B cell (primary cell): ENCODE measurements around the gene ADAMTS2. TPM values are rescaled to one million over a fixed set of nuclear protein-coding genes. Genes with fewer than 3 reads are reported as not detected.

Experiments used
- ATAC-seq: fragments of 200-7000 bp; cut with Tn5 transposase; one replicate; pipeline ENCODE4 v1.10.0; 2021; ENCODE audit warnings: low read depth, mild to moderate bottlenecking, moderate number of reproducible peaks, moderate library complexity
- CTCF ChIA-PET: fragments of 350-600 bp; sonication (Branson Sonifier 250); formaldehyde crosslinking; loops from one replicate; lab custom pipeline; 2021; ENCODE audit warnings: antibody characterized with exemption, inconsistent platforms; lab: Charles Lee
- POLR2A ChIA-PET: fragments of 350-600 bp; sonication (Branson Sonifier 250); formaldehyde crosslinking; loops from one replicate; lab custom pipeline; 2021; ENCODE audit warnings: antibody characterized with exemption; lab: Charles Lee
- DNase-seq: peaks from one replicate; pipeline ENCODE4 v3.0.0; 2013
- H2AFZ ChIP-seq: 2 replicates; pipeline ENCODE4 v1.6.1; 2012; ENCODE audit warnings: mild to moderate bottlenecking, low read depth, low read length; ENCODE audit not compliant: insufficient read depth, poor library complexity, severe bottlenecking
- H3K27ac ChIP-seq, 2 donors: 1 replicate in 1 of 2; 2 replicates in 1 of 2; pipeline ENCODE4 v1.5.1; 2012 to 2013; ENCODE audit warnings: low read length in 2 of 2, mild to moderate bottlenecking in 2 of 2, moderate library complexity in 1 of 2
- H3K27me3 ChIP-seq, 4 experiments: fragments of 200-600 bp in 1 of 4; sonication (generic) in 1 of 4; replicated peaks in 1 of 4; 1 replicate in 2 of 4; 2 replicates in 2 of 4; pipeline versions ENCODE4 v1.6.1 to v1.7.0; 2013 to 2016; ENCODE audit warnings: low read length in 3 of 4, mild to moderate bottlenecking in 2 of 4, mixed read lengths in 1 of 4, moderate library complexity in 1 of 4; ENCODE audit not compliant: insufficient read depth in 4 of 4, control insufficient read depth in 3 of 4; ENCODE audit errors: control extremely low read depth in 1 of 4
- H3K36me3 ChIP-seq, 2 experiments: replicated peaks in 1 of 2; 1 replicate in 1 of 2; 2 replicates in 1 of 2; pipeline versions ENCODE4 v1.6.1 to v1.7.1; 2013; ENCODE audit warnings: low read length in 1 of 2; ENCODE audit not compliant: insufficient read depth in 2 of 2, control insufficient read depth in 1 of 2; ENCODE audit errors: control extremely low read depth in 1 of 2, extremely low read depth in 1 of 2
- H3K4me1 ChIP-seq, 2 donors: fragments of 200-600 bp in 1 of 2; sonication (generic) in 1 of 2; 1 replicate in 1 of 2; 2 replicates in 1 of 2; pipeline versions ENCODE4 v1.5.1 to v1.6.1; 2013 to 2017; ENCODE audit warnings: low read length in 2 of 2; ENCODE audit not compliant: control insufficient read depth in 2 of 2, insufficient read depth in 2 of 2
- H3K4me2 ChIP-seq: replicated peaks from 2 replicates; pipeline ENCODE3; 2012; ENCODE audit warnings: mild to moderate bottlenecking, low read depth, low read length; ENCODE audit not compliant: poor library complexity, severe bottlenecking
- H3K4me3 ChIP-seq, 5 experiments: fragments of 200-600 bp in 1 of 5; sonication (generic) in 1 of 5; 1 replicate in 3 of 5; 2 replicates in 2 of 5; pipeline versions ENCODE4 v1.5.1 to v1.7.0; 2011 to 2016; ENCODE audit warnings: low read length in 4 of 5, mild to moderate bottlenecking in 4 of 5, low read depth in 2 of 5, control low read depth in 1 of 5, moderate library complexity in 1 of 5; ENCODE audit not compliant: insufficient read depth in 1 of 5; ENCODE audit errors: control extremely low read depth in 1 of 5, extremely low read depth in 1 of 5
- H3K79me2 ChIP-seq: fragments of 200-600 bp; sonication (generic); one replicate; pipeline ENCODE4 v1.6.0; 2016; ENCODE audit warnings: low read length; ENCODE audit not compliant: control insufficient read depth, insufficient read depth
- H3K9ac ChIP-seq: fragments of 200-600 bp; sonication (generic); 2 replicates; pipeline ENCODE4 v1.6.1; 2017; ENCODE audit warnings: mild to moderate bottlenecking, low read length, moderate library complexity
- H3K9me3 ChIP-seq, 3 donors: one replicate each; pipeline versions ENCODE4 v1.6.1 to v1.7.1; 2013; ENCODE audit warnings: low read length in 2 of 3; ENCODE audit not compliant: control insufficient read depth in 2 of 3, insufficient read depth in 1 of 3; ENCODE audit errors: control extremely low read depth in 1 of 3
- H4K20me1 ChIP-seq: 2 replicates; pipeline ENCODE4 v1.6.0; 2012; ENCODE audit warnings: mild to moderate bottlenecking, low read length; ENCODE audit not compliant: insufficient read depth, control insufficient read depth, poor library complexity, severe bottlenecking
- H3K27ac Mint-ChIP-seq: one replicate; pipeline ENCODE4 v1.8.0; 2021; ENCODE audit warnings: mixed read lengths
- H3K27me3 Mint-ChIP-seq: one replicate; pipeline ENCODE4 v1.8.0; 2021; ENCODE audit warnings: mixed read lengths
- H3K4me1 Mint-ChIP-seq: one replicate; pipeline ENCODE4 v1.8.0; 2021; ENCODE audit warnings: mixed read lengths
- H3K4me3 Mint-ChIP-seq: one replicate; pipeline ENCODE4 v1.8.0; 2021; ENCODE audit warnings: mixed read lengths
- H3K9me3 Mint-ChIP-seq: one replicate; pipeline ENCODE4 v1.8.0; 2022; ENCODE audit warnings: mixed read lengths; ENCODE audit not compliant: insufficient read depth
- EZH2 ChIP-seq: IDR thresholded peaks from 2 replicates; pipeline ENCODE4 v1.6.1; 2012; ENCODE audit warnings: borderline replicate concordance, low read depth, mild to moderate bottlenecking, moderate library complexity, low read length; ENCODE audit not compliant: insufficient read depth, poor library complexity, severe bottlenecking
- WGBS: methylation state at CpG from one replicate; pipeline ENCODE4 v1.1.5; 2013; ENCODE audit warnings: missing lambda C conversion rate; ENCODE audit not compliant: insufficient coverage; 5-methylcytosine and 5-hydroxymethylcytosine counted together
- intact Hi-C: fragments of 100-400 bp; cut with micrococcal nuclease; formaldehyde crosslinking; loops from one replicate; pipeline ENCODE4 v1.10.0; 2022
- polyA plus RNA-seq: library from polyadenylated mRNA; depleted of rRNA; stranded (reverse); fragments of >200 nt; gene quantifications from 2 replicates; pipeline ENCODE4 v1.2.3, GENCODE V29; 2012
- total RNA-seq, 2 donors: library from RNA; stranded (reverse); fragments of 120-200 nt in 1 of 2; gene quantifications; 1 replicate in 1 of 2; 2 replicates in 1 of 2; pipeline versions ENCODE4 v1.2.3 to v1.2.4, GENCODE V29; 2013 to 2022
- TF ChIP-seq, protein P1 (sequence below): fragments of 200-600 bp; IDR thresholded peaks from one replicate; pipeline ENCODE4 v1.8.0; 2022; ENCODE audit warnings: antibody characterized with exemption, mild to moderate bottlenecking

ADAMTS2 gene
- total and polyA plus RNA-seq, 2 donors (not counting 1 experiment from before 2014, with no cell fraction given): not detected

DNA sequence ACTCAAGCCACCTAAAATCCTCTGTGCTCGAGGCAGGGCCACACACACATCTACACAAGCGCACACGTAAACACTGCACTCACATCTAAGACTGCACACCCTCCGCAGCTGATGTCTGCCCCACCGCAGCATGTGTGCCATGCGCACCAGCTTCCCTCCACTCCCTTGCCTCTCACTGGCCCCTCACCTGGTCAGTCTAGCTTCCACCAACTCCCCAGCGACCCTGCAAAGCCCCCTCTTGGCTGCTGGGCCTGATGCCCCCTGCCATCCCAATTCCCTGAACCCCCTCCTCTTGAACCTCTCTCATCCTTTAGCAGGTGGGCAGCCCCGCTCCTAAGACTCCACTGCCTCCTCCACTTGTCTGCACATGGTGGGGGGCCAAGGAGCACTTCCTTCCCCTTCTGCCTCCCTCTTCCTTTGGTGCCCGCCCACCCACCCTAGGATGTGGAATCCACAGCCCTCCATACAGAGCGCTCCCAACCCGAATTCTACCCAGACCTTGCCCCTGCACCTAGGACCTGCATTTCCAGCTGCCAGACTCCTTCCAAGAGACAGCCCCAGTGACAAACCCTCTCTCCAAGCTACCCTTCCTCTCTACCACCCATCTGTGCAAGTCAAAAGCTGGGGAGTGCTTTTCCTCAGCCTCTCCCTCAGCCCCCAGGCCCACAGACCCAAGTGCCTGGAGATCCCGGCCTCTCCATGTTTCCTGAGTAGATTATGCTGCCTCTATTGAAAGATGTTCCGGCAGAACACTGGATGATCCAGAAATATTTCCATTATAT lies 23.9 kb downstream of the ADAMTS2 start:
- Histone ChIP-seq H3K9ac (no peak overlapping the region), H2AFZ (no peak overlapping the region), H3K79me2 (no peaks in the 10 kb centered on the region), H3K9me3 (no peaks in the 10 kb centered on the region), H3K27ac (no peak overlapping the region), H3K36me3 (no peaks in the 10 kb centered on the region), H3K4me3 (no peak overlapping the region), H3K4me1 (no peaks in the 10 kb centered on the region), H3K27me3 (no peaks in the 10 kb centered on the region), H3K4me2 (no peak overlapping the region), H4K20me1 (no peaks in the 10 kb centered on the region)
- Mint-ChIP-seq H3K4me1 (no peaks in the 10 kb centered on the region), H3K27ac (no peak overlapping the region), H3K27me3 (peaks cover 3% of the 10 kb centered on the region), H3K4me3 (no peak overlapping the region), H3K9me3 (no peaks in the 10 kb centered on the region)
- CTCF ChIA-PET: no interaction called here
- TF ChIP-seq, protein P1, sequence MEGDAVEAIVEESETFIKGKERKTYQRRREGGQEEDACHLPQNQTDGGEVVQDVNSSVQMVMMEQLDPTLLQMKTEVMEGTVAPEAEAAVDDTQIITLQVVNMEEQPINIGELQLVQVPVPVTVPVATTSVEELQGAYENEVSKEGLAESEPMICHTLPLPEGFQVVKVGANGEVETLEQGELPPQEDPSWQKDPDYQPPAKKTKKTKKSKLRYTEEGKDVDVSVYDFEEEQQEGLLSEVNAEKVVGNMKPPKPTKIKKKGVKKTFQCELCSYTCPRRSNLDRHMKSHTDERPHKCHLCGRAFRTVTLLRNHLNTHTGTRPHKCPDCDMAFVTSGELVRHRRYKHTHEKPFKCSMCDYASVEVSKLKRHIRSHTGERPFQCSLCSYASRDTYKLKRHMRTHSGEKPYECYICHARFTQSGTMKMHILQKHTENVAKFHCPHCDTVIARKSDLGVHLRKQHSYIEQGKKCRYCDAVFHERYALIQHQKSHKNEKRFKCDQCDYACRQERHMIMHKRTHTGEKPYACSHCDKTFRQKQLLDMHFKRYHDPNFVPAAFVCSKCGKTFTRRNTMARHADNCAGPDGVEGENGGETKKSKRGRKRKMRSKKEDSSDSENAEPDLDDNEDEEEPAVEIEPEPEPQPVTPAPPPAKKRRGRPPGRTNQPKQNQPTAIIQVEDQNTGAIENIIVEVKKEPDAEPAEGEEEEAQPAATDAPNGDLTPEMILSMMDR: no peak
- no peak for TF ChIP-seq EZH2
- WGBS: 80% methylated on average over 10 of the region's 13 CpGs
- POLR2A ChIA-PET: no interaction called here
- ATAC-seq (no peak), DNase-seq (no peak)
- intact Hi-C loops: no loop called here

DNA sequence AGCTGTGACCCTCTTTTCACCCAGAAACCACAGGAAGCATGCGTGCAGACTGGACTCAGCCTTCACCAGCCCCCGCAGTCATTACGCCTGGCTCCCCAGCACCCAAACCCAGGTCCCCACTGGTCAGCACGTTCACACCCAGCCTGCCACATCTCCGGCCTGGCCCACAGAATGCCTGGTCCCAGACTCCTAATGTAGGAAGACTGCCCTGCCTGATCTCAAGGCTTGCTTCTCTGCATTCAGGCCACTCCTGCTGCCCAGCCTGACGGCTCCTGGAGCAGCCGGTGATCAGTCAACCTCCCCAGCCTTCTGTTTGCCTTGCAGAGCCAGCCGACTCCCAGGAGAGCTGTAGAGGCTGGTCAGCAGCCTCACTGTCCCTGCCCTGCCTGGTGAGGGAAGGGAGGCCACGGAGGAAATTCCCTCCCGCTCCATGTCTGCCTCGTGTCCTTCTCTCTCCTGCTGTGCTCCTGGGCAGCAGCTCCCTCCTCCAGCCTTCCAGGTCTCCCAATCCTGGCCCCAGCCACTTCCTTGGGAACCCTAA lies 25.4 kb downstream of the ADAMTS2 start:
- Histone ChIP-seq H3K4me3 (no peak overlapping the region), H3K4me1 (no peaks in the 10 kb centered on the region), H3K9me3 (no peaks in the 10 kb centered on the region), H3K27me3 (no peaks in the 10 kb centered on the region), H3K27ac (no peak overlapping the region), H3K79me2 (no peaks in the 10 kb centered on the region), H3K36me3 (no peaks in the 10 kb centered on the region), H3K9ac (no peak overlapping the region), H3K4me2 (no peak overlapping the region), H4K20me1 (no peaks in the 10 kb centered on the region), H2AFZ (no peak overlapping the region)
- TF ChIP-seq EZH2: no peak
- TF ChIP-seq, protein P1: no peak
- no peak for ATAC-seq
- 58% methylated on average over 11 of the region's 11 CpGs for WGBS
- H3K9me3 Mint-ChIP-seq: no peaks in the 10 kb centered on the region
- no peak overlapping the region for H3K27ac Mint-ChIP-seq
- H3K27me3 Mint-ChIP-seq: no peaks in the 10 kb centered on the region
- CTCF ChIA-PET: no interaction called here
- DNase-seq: no peak
- no peak overlapping the region for H3K4me3 Mint-ChIP-seq
- POLR2A ChIA-PET: no interaction called here
- intact Hi-C loops: no loop called here
- H3K4me1 Mint-ChIP-seq: no peaks in the 10 kb centered on the region
